PC-3 (cell line): ENCODE measurements around the gene DNAH7. TPM values are rescaled to one million over a fixed set of nuclear protein-coding genes. Genes with fewer than 3 reads are reported as not detected.

ENCODE experiments used
- ATAC-seq: fragments of 200-7000 bp; cut with Tn5 transposase; 2 replicates; pipeline ENCODE4 v1.9.1; 2020; ENCODE audit warnings: mild to moderate bottlenecking, moderate library complexity
- BruUV-seq: library from RNA; stranded (reverse); fragments of 400-500 nt; replicated peaks from 2 replicates; lab custom pipeline; 2021; lab: Mats Ljungman, UMichigan
- CTCF ChIA-PET: fragments of 300-600 bp; sonication (Branson Sonifier 250); formaldehyde crosslinking; loops from one replicate; lab custom pipeline; 2022; ENCODE audit warnings: antibody characterized with exemption; lab: Charles Lee
- POLR2A ChIA-PET: fragments of 300-600 bp; sonication (Branson Sonifier 250); formaldehyde crosslinking; loops from one replicate; lab custom pipeline; 2022; ENCODE audit warnings: antibody characterized with exemption; ENCODE audit not compliant: unreplicated experiment; lab: Charles Lee
- DNase-seq: peaks from one replicate; pipeline ENCODE4 v3.0.0-alpha.2; 2015
- H2AFZ ChIP-seq: fragments of 300-600 bp; sonication (generic); 2 replicates; pipeline ENCODE4 v1.6.0; 2016; ENCODE audit warnings: antibody characterized with exemption, low read length
- H3F3A ChIP-seq: fragments of 300-600 bp; sonication (generic); one replicate; pipeline ENCODE4 v1.6.0; 2017; ENCODE audit warnings: antibody characterized with exemption, low read length, control low read depth, mild to moderate bottlenecking; ENCODE audit not compliant: unreplicated experiment
- H3K27ac ChIP-seq: fragments of 300-600 bp; sonication (generic); 2 replicates; pipeline ENCODE4 v1.5.1; 2016; ENCODE audit warnings: mild to moderate bottlenecking, low read length
- H3K27me3 ChIP-seq: fragments of 300-600 bp; sonication (generic); 2 replicates; pipeline ENCODE4 v1.6.1; 2016; ENCODE audit warnings: low read length, mixed read lengths
- H3K36me3 ChIP-seq: fragments of 300-600 bp; sonication (generic); 2 replicates; pipeline ENCODE4 v1.6.1; 2016; ENCODE audit warnings: low read depth, mixed run types, low read length, mixed read lengths
- H3K4me1 ChIP-seq: fragments of 300-600 bp; sonication (generic); 2 replicates; pipeline ENCODE4 v1.5.1; 2016; ENCODE audit warnings: low read length; ENCODE audit not compliant: insufficient read depth
- H3K4me2 ChIP-seq: fragments of 300-600 bp; sonication (generic); 2 replicates; pipeline ENCODE4 v1.6.0; 2016; ENCODE audit warnings: low read length
- H3K4me3 ChIP-seq: fragments of 300-600 bp; sonication (generic); 2 replicates; pipeline ENCODE4 v1.5.1; 2016; ENCODE audit warnings: mild to moderate bottlenecking, low read length, mixed read lengths
- H3K79me2 ChIP-seq: fragments of 300-600 bp; sonication (generic); 2 replicates; pipeline ENCODE4 v1.6.1; 2017; ENCODE audit warnings: low read length, mixed read lengths
- H3K9ac ChIP-seq: fragments of 300-600 bp; sonication (generic); 2 replicates; pipeline ENCODE4 v1.6.0; 2016; ENCODE audit warnings: mild to moderate bottlenecking, low read length
- H3K9me2 ChIP-seq: fragments of 300-600 bp; sonication (generic); replicated peaks from 2 replicates; pipeline ENCODE4 v1.6.1; 2016; ENCODE audit warnings: mixed run types, low read length, mixed read lengths
- H3K9me3 ChIP-seq: fragments of 300-600 bp; sonication (generic); 2 replicates; pipeline ENCODE4 v1.6.1; 2016; ENCODE audit warnings: low read length, mixed read lengths
- H4K20me1 ChIP-seq: fragments of 300-600 bp; sonication (generic); 2 replicates; pipeline ENCODE4 v1.6.1; 2016; ENCODE audit warnings: low read length, mixed read lengths
- EZH2 ChIP-seq: fragments of 300-600 bp; sonication (generic); IDR thresholded peaks from one replicate; pipeline ENCODE4 v1.6.1; 2017; ENCODE audit warnings: antibody characterized with exemption, mild to moderate bottlenecking, low read length; ENCODE audit not compliant: unreplicated experiment
- EZH2phosphoT487 ChIP-seq: fragments of 300-600 bp; sonication (generic); IDR thresholded peaks from 2 replicates; pipeline ENCODE4 v1.6.1; 2018; ENCODE audit warnings: mild to moderate bottlenecking, antibody characterized with exemption, low read length, borderline replicate concordance
- intact Hi-C: fragments of 100-400 bp; cut with micrococcal nuclease; formaldehyde crosslinking; loops from 2 replicates; pipeline ENCODE4 v1.9.0; 2023
- total RNA-seq: library from RNA; depleted of rRNA; stranded (reverse); fragments of >200 nt; gene quantifications from 2 replicates; pipeline ENCODE4 v1.2.3, GENCODE V29; 2014
- TF ChIP-seq, protein P1 (sequence below): fragments of 300-600 bp; sonication (generic); conservative IDR thresholded peaks from 2 replicates; pipeline ENCODE4 v1.5.1; 2017; ENCODE audit warnings: antibody characterized with exemption, low read depth, mild to moderate bottlenecking, low read length

Gene DNAH7
- total RNA-seq, 1 experiment from 2014 or later: 1.9 TPM

GRCh38 chr2:195836002-195836401 is 232.6 kb downstream of the DNAH7 start:
- Histone ChIP-seq H3K4me1 (no peaks in the 10 kb centered on the region), H3F3A (no peaks in the 10 kb centered on the region), H3K27ac (no peak overlapping the region), H3K36me3 (no peaks in the 10 kb centered on the region), H4K20me1 (no peaks in the 10 kb centered on the region), H3K79me2 (no peaks in the 10 kb centered on the region), H3K27me3 (no peaks in the 10 kb centered on the region), H3K9ac (no peak overlapping the region), H3K4me2 (no peak overlapping the region), H3K9me3 (no peaks in the 10 kb centered on the region), H2AFZ (no peak overlapping the region), H3K9me2 (no peaks in the 10 kb centered on the region), H3K4me3 (no peak overlapping the region)
- TF ChIP-seq EZH2phosphoT487 (no peak), EZH2 (no peak)
- TF ChIP-seq, protein P1, sequence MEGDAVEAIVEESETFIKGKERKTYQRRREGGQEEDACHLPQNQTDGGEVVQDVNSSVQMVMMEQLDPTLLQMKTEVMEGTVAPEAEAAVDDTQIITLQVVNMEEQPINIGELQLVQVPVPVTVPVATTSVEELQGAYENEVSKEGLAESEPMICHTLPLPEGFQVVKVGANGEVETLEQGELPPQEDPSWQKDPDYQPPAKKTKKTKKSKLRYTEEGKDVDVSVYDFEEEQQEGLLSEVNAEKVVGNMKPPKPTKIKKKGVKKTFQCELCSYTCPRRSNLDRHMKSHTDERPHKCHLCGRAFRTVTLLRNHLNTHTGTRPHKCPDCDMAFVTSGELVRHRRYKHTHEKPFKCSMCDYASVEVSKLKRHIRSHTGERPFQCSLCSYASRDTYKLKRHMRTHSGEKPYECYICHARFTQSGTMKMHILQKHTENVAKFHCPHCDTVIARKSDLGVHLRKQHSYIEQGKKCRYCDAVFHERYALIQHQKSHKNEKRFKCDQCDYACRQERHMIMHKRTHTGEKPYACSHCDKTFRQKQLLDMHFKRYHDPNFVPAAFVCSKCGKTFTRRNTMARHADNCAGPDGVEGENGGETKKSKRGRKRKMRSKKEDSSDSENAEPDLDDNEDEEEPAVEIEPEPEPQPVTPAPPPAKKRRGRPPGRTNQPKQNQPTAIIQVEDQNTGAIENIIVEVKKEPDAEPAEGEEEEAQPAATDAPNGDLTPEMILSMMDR: no peak
- ChIA-PET POLR2A (no interaction called here), CTCF (no interaction called here)
- ATAC-seq (no peak), DNase-seq (no peak)
- no TSS peak for BruUV-seq
- intact Hi-C loops: no loop called here

- ChIA-PET POLR2A (no interaction called here), CTCF (no interaction called here)
- no peaks in the 10 kb centered on the region for H3K79me2 ChIP-seq
- H4K20me1 ChIP-seq: no peaks in the 10 kb centered on the region
- H3K4me2 ChIP-seq: no peak overlapping the region
- H3K27me3 ChIP-seq: no peaks in the 10 kb centered on the region
- no peaks in the 10 kb centered on the region for H3K36me3 ChIP-seq
- no peaks in the 10 kb centered on the region for H3K9me3 ChIP-seq
- no peaks in the 10 kb centered on the region for H3F3A ChIP-seq
- H3K4me3 ChIP-seq: no peak overlapping the region
- H3K9me2 ChIP-seq: no peaks in the 10 kb centered on the region
- H3K9ac ChIP-seq: no peak overlapping the region
- no peak for TF ChIP-seq EZH2
- TF ChIP-seq, protein P1: no peak
- TF ChIP-seq EZH2phosphoT487: no peak
- no peaks in the 10 kb centered on the region for H3K4me1 ChIP-seq
- intact Hi-C loops: no loop called here
- no peak overlapping the region for H3K27ac ChIP-seq
- H2AFZ ChIP-seq: no peak overlapping the region
- no TSS peak for BruUV-seq
- ATAC-seq: no peak
- no peak for DNase-seq
These were observed 233.8 kb downstream of the DNAH7 start for GRCh38 chr2:195834836-195835235.

- POLR2A ChIA-PET: no interaction called here
- no peaks in the 10 kb centered on the region for H4K20me1 ChIP-seq
- H3K9ac ChIP-seq: no peak overlapping the region
- H3F3A ChIP-seq: no peaks in the 10 kb centered on the region
- ATAC-seq: no peak; the same call in 1 of the 2 replicates
- H3K27ac ChIP-seq: no peak overlapping the region
- H2AFZ ChIP-seq: no peak overlapping the region
- CTCF ChIA-PET: no interaction called here
- H3K27me3 ChIP-seq: no peaks in the 10 kb centered on the region
- H3K36me3 ChIP-seq: no peaks in the 10 kb centered on the region
- BruUV-seq: no TSS peak
- no peaks in the 10 kb centered on the region for H3K9me2 ChIP-seq
- H3K4me2 ChIP-seq: no peak overlapping the region
- no peaks in the 10 kb centered on the region for H3K79me2 ChIP-seq
- intact Hi-C loops: no loop called here
- H3K4me1 ChIP-seq: no peaks in the 10 kb centered on the region
- no peaks in the 10 kb centered on the region for H3K9me3 ChIP-seq
- no peak overlapping the region for H3K4me3 ChIP-seq
- DNase-seq: no peak
- TF ChIP-seq, protein P1: no peak
- TF ChIP-seq EZH2 (no peak), EZH2phosphoT487 (no peak)
These were observed 237.4 kb downstream of the DNAH7 start for GRCh38 chr2:195830968-195831950.
